ENCODE results near the gene PIP5KL1. TPM values are rescaled to one million over a fixed set of nuclear protein-coding genes. Genes with fewer than 3 reads are reported as not detected.
A peak's percentile ranks its signal among the peaks of the same experiment; 100 is the strongest.

Gene PIP5KL1
- polyA plus RNA-seq, 3 donors = 0.31 to 0.57 (median 0.39) TPM

DNA sequence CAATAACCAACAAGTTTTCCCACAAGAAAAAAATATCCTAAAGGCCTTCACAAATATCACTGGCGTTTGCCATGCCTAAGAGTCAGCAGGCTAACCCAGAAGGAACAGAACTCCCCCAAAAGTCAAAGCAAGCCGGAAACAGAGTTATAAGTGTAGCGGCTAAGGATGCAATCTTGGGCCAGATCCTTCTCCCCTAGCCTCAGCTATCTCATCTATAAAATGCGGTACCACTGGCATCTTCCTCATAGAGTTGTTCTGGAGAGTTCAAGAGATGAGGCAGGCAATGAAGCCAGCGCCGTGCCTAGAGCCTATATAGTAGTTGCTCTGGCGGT lies 6.4 kb upstream of the PIP5KL1 start:
- H3K9me3 ChIP-seq (replicated peaks in 1 of 2; ENCODE audit: control insufficient read depth in 1 of 2, insufficient read depth in 1 of 2, low read length in 2 of 2) = no peaks in the 10 kb centered on the region
- peak overlapping the region; percentile 20 to 84 for H3K27ac ChIP-seq (ENCODE audit: low read depth in 1 of 2, low read length in 2 of 2)
- peaks cover 24% of the 10 kb centered on the region for H3K79me2 ChIP-seq (ENCODE audit: insufficient read depth, low read length)
- Mint-ChIP-seq H3K4me3 (peak overlapping the region; percentile 95 to 100), H3K36me3 (peaks cover 16 to 36% of the 10 kb centered on the region in 2 donors), H3K27me3 (ENCODE audit: low read depth in 3 of 3) (peaks cover 3 to 6% (median 5%) of the 10 kb centered on the region in 3 donors), H3K4me1 (peaks cover 39% of the 10 kb centered on the region), H3K27ac (peak overlapping the region; percentile 86 to 96 (median 93)), H3K9me3 (no peaks in the 10 kb centered on the region)
- TF ChIP-seq, protein P1, sequence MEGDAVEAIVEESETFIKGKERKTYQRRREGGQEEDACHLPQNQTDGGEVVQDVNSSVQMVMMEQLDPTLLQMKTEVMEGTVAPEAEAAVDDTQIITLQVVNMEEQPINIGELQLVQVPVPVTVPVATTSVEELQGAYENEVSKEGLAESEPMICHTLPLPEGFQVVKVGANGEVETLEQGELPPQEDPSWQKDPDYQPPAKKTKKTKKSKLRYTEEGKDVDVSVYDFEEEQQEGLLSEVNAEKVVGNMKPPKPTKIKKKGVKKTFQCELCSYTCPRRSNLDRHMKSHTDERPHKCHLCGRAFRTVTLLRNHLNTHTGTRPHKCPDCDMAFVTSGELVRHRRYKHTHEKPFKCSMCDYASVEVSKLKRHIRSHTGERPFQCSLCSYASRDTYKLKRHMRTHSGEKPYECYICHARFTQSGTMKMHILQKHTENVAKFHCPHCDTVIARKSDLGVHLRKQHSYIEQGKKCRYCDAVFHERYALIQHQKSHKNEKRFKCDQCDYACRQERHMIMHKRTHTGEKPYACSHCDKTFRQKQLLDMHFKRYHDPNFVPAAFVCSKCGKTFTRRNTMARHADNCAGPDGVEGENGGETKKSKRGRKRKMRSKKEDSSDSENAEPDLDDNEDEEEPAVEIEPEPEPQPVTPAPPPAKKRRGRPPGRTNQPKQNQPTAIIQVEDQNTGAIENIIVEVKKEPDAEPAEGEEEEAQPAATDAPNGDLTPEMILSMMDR (IDR thresholded peaks at IDR 0.05) = no peak
- WGBS (ENCODE audit: insufficient coverage) = 0% methylated on average over 3 of the region's 7 CpGs
- peaks cover 30% of the 10 kb centered on the region for H4K20me1 ChIP-seq (ENCODE audit: insufficient read depth, low read length)
- H3K4me2 ChIP-seq (replicated peaks; ENCODE audit: extremely low read depth, low read length, poor library complexity, severe bottlenecking) = peak overlapping the region; percentile 93
- peak overlapping the region; percentile 68 for H3K9ac ChIP-seq (ENCODE audit: insufficient read depth, low read length, poor library complexity, severe bottlenecking)
- peaks cover 27 to 33% of the 10 kb centered on the region in 2 donors for H3K4me1 ChIP-seq (ENCODE audit: control insufficient read depth in 1 of 2, insufficient read depth in 2 of 2, low read length in 2 of 2)
- DNase-seq = no peak
- H3K27me3 ChIP-seq (ENCODE audit: control insufficient read depth in 2 of 2, insufficient read depth in 2 of 2, low read length in 2 of 2) = no peaks in the 10 kb centered on the region
- H3K36me3 ChIP-seq (replicated peaks in 1 of 2; ENCODE audit: control insufficient read depth in 1 of 2, insufficient read depth in 2 of 2, low read length in 2 of 2) = peaks cover 2 to 9% of the 10 kb centered on the region in 2 donors
- intact Hi-C loops (cut with micrococcal nuclease) = no loop called here
- H2AFZ ChIP-seq (ENCODE audit: insufficient read depth, low read depth, low read length, poor library complexity, severe bottlenecking) = peak overlapping the region; percentile 89
- peak overlapping the region; percentile 56 to 89 (median 69) for H3K4me3 ChIP-seq (replicated peaks in 1 of 3; ENCODE audit: low read depth in 2 of 3, low read length in 3 of 3)

DNA sequence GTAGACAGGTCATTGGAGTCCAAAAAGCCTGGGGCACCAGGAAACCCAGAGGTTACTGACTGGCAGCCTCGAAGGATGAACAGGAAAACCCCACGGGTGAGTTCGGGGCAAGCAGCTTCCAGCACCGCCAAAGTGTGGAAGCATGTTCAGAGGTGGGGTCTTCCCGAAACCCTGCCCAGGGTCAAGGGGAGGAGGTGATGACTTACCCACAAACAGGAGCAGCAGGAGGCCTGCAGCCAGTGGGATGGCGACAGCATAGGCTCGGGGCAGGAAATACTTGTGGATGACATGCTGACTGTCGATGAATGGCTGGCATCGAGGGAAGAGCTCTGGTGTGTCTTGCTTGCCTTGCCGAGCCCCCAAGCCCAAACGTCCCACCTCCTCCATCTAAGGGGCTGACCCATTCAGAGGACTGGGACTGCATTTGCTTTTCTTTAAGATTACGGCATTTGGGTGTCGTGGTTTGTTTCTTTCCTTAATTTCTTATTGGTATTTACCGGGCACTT lies 5.8 kb upstream of the PIP5KL1 start:
- peak overlapping the region in 1 of 3 experiments; percentile 89 for H3K4me3 ChIP-seq (replicated peaks in 1 of 3; ENCODE audit: low read depth in 2 of 3, low read length in 3 of 3)
- peaks cover 29 to 36% of the 10 kb centered on the region in 2 donors for H3K4me1 ChIP-seq (ENCODE audit: control insufficient read depth in 1 of 2, insufficient read depth in 2 of 2, low read length in 2 of 2)
- Mint-ChIP-seq H3K36me3 (peaks cover 16 to 36% of the 10 kb centered on the region in 2 donors), H3K4me3 (peak overlapping the region; percentile 7 to 100), H3K9me3 (peaks cover 0 to under 1% (median 0%) of the 10 kb centered on the region in 7 donors), H3K27me3 (ENCODE audit: low read depth in 3 of 3) (peaks cover 7 to 12% (median 9%) of the 10 kb centered on the region in 3 donors), H3K4me1 (peaks cover 42% of the 10 kb centered on the region), H3K27ac (peak overlapping the region in 4 of 7 donors; percentile 12 to 92 (median 62))
- no peak overlapping the region for H2AFZ ChIP-seq (ENCODE audit: insufficient read depth, low read depth, low read length, poor library complexity, severe bottlenecking)
- intact Hi-C loops (cut with micrococcal nuclease) = no loop called here
- H3K79me2 ChIP-seq (ENCODE audit: insufficient read depth, low read length) = peaks cover 24% of the 10 kb centered on the region
- peaks cover 0 to 5% of the 10 kb centered on the region in 2 donors for H3K27me3 ChIP-seq (ENCODE audit: control insufficient read depth in 2 of 2, insufficient read depth in 2 of 2, low read length in 2 of 2)
- no peak for DNase-seq
- 79% methylated on average over 9 of the region's 14 CpGs for WGBS (ENCODE audit: insufficient coverage)
- H3K9me3 ChIP-seq (replicated peaks in 1 of 2; ENCODE audit: control insufficient read depth in 1 of 2, insufficient read depth in 1 of 2, low read length in 2 of 2) = no peaks in the 10 kb centered on the region
- peaks cover 2 to 9% of the 10 kb centered on the region in 2 donors for H3K36me3 ChIP-seq (replicated peaks in 1 of 2; ENCODE audit: control insufficient read depth in 1 of 2, insufficient read depth in 2 of 2, low read length in 2 of 2)
- TF ChIP-seq, protein P1 (IDR thresholded peaks at IDR 0.05) = no peak
- H3K27ac ChIP-seq (ENCODE audit: low read depth in 1 of 2, low read length in 2 of 2) = no peak overlapping the region
- H3K9ac ChIP-seq (ENCODE audit: insufficient read depth, low read length, poor library complexity, severe bottlenecking) = no peak overlapping the region
- peaks cover 33% of the 10 kb centered on the region for H4K20me1 ChIP-seq (ENCODE audit: insufficient read depth, low read length)
- peak overlapping the region; percentile 93 for H3K4me2 ChIP-seq (replicated peaks; ENCODE audit: extremely low read depth, low read length, poor library complexity, severe bottlenecking)
